CD8-positive, alpha-beta memory T cell (primary cell): Measurements from ENCODE around the gene GMNC. TPM values are rescaled to one million over a fixed set of nuclear protein-coding genes. Genes with fewer than 3 reads are reported as not detected.
"Not testable (repeated sequence)": the region's sequence is repeated elsewhere in the genome, so short reads cannot be mapped to it uniquely, and the experiment has no call there.

ENCODE experiments used
- CTCF ChIA-PET: fragments of 350-600 bp; sonication (Branson Sonifier 250); formaldehyde crosslinking; loops from one replicate; lab custom pipeline; 2021; ENCODE audit warnings: antibody characterized with exemption; lab: Charles Lee
- POLR2A ChIA-PET: fragments of 350-600 bp; sonication (Branson Sonifier 250); formaldehyde crosslinking; loops from one replicate; lab custom pipeline; 2021; ENCODE audit warnings: antibody characterized with exemption; lab: Charles Lee
- DNase-seq, 5 donors: peaks; one replicate each; pipeline versions ENCODE4 v3.0.0 to v3.0.0-alpha.2; 2020 to 2022; ENCODE audit warnings: mixed read lengths in 1 of 5
- H3K27ac ChIP-seq: one replicate; pipeline ENCODE4 v1.7.0; 2013; ENCODE audit warnings: low read depth, mild to moderate bottlenecking, low read length, moderate library complexity
- H3K27me3 ChIP-seq: 2 replicates; pipeline ENCODE4 v1.7.0; 2013; ENCODE audit warnings: low read length, mild to moderate bottlenecking; ENCODE audit not compliant: insufficient read depth, poor library complexity, severe bottlenecking
- H3K36me3 ChIP-seq: 2 replicates; pipeline ENCODE4 v1.7.0; 2013; ENCODE audit warnings: mild to moderate bottlenecking, low read length, moderate library complexity; ENCODE audit not compliant: insufficient read depth
- H3K4me1 ChIP-seq: 2 replicates; pipeline ENCODE4 v1.7.0; 2013; ENCODE audit warnings: mild to moderate bottlenecking, low read length, moderate library complexity; ENCODE audit not compliant: insufficient read depth
- H3K4me3 ChIP-seq: 2 replicates; pipeline ENCODE4 v1.7.0; 2013; ENCODE audit warnings: mild to moderate bottlenecking, low read length
- H3K9me3 ChIP-seq: 2 replicates; pipeline ENCODE4 v1.7.0; 2013; ENCODE audit warnings: mild to moderate bottlenecking, low read length
- H3K27ac Mint-ChIP-seq, 8 donors: one replicate each; pipeline ENCODE4 v1.8.0; 2020 to 2021; ENCODE audit warnings: mixed read lengths in 8 of 8, mild to moderate bottlenecking in 6 of 8, inconsistent platforms in 3 of 8, moderate library complexity in 3 of 8
- H3K27me3 Mint-ChIP-seq, 2 donors: one replicate each; pipeline ENCODE4 v1.8.0; 2020 to 2021; ENCODE audit warnings: mixed read lengths in 2 of 2, mild to moderate bottlenecking in 1 of 2, moderate library complexity in 1 of 2
- H3K36me3 Mint-ChIP-seq, 3 donors: one replicate each; pipeline ENCODE4 v1.8.0; 2020 to 2021; ENCODE audit warnings: mixed read lengths in 3 of 3, inconsistent platforms in 1 of 3, mild to moderate bottlenecking in 1 of 3
- H3K4me1 Mint-ChIP-seq, 3 donors: one replicate each; pipeline ENCODE4 v1.8.0; 2020 to 2021; ENCODE audit warnings: mixed read lengths in 3 of 3, inconsistent platforms in 1 of 3, mild to moderate bottlenecking in 1 of 3
- H3K4me3 Mint-ChIP-seq, 7 donors: one replicate each; pipeline ENCODE4 v1.8.0; 2020 to 2021; ENCODE audit warnings: mixed read lengths in 7 of 7, mild to moderate bottlenecking in 6 of 7, moderate library complexity in 4 of 7, inconsistent platforms in 2 of 7
- H3K9me3 Mint-ChIP-seq, 5 donors: one replicate each; pipeline ENCODE4 v1.8.0; 2020 to 2022; ENCODE audit warnings: mixed read lengths in 5 of 5, mild to moderate bottlenecking in 3 of 5, moderate library complexity in 2 of 5, inconsistent platforms in 1 of 5
- polyA plus RNA-seq: library from polyadenylated mRNA; unstranded; fragments of 300-500 nt; fragmentation: Illumina TruSeq; gene quantifications from one replicate; pipeline ENCODE4 v1.2.3, GENCODE V29; 2021
- total RNA-seq, 2 experiments: library from RNA; stranded (reverse); gene quantifications; one replicate each; pipeline ENCODE4 v1.2.3, GENCODE V29; 2021

The GMNC gene
- total and polyA plus RNA-seq, 3 experiments from 2014 or later, result not detected

DNA sequence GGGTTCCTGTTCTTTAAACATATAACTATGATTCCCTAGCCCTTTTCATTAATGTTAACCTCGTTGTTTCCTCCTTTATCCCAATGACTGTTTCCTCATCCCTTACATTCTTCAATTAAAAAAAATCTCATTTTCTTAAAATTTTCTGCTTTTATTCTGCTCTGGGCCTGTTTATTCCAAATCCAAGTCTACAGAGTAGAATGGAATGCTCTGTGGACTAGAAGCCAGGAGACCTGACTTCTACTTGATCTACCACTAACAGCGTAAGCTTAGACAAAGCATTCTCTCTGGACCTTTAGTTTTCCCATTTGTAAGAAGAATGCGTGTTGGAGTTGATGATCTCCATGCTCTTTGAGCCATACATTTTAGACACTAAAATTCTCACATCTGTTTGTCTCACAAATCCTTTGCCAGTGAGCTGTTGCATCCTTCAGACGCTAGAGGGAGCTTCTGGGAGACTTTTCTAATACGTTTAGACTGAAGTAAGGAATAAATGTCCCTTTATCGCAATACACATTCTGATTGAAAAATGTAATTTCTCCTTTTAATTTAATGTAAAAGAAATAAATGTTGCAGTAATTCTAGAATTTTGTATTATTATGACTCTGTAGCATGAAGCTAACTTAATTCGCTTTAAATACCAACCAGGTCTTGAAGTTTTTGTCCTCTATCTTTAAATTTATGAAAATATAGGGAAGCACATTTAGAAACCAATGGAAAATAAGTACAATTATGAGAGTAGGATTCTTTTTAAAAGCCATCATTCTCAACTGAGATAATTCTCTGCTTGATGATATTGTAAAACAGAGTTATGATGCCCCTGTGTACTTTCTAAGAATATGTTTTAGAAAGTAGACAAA is 21.7 kb upstream of the GMNC start:
- no peak overlapping the region for H3K27ac Mint-ChIP-seq
- H3K9me3 Mint-ChIP-seq, result peaks cover 0 to 2% (median 0%) of the 10 kb centered on the region in 5 donors
- H3K4me1 Mint-ChIP-seq, result no peaks in the 10 kb centered on the region
- CTCF ChIA-PET, result no interaction called here
- no peaks in the 10 kb centered on the region for H3K27me3 Mint-ChIP-seq
- POLR2A ChIA-PET, result no interaction called here
- DNase-seq, result no peak
- Histone ChIP-seq H3K27ac (no peak overlapping the region), H3K4me1 (no peaks in the 10 kb centered on the region), H3K36me3 (no peaks in the 10 kb centered on the region), H3K4me3 (no peak overlapping the region), H3K9me3 (no peaks in the 10 kb centered on the region), H3K27me3 (no peaks in the 10 kb centered on the region)
- no peaks in the 10 kb centered on the region for H3K36me3 Mint-ChIP-seq
- H3K4me3 Mint-ChIP-seq, result no peak overlapping the region

GRCh38 chr3:190883141-190883540 is 20.6 kb upstream of the GMNC start:
- H3K4me1 Mint-ChIP-seq, result no peaks in the 10 kb centered on the region
- Histone ChIP-seq H3K9me3 (no peaks in the 10 kb centered on the region), H3K27me3 (no peaks in the 10 kb centered on the region), H3K27ac (no peak overlapping the region), H3K36me3 (no peaks in the 10 kb centered on the region), H3K4me1 (no peaks in the 10 kb centered on the region), H3K4me3 (no peak overlapping the region)
- DNase-seq, result no peak
- peaks cover 0 to 2% (median 0%) of the 10 kb centered on the region in 5 donors for H3K9me3 Mint-ChIP-seq
- no peak overlapping the region for H3K4me3 Mint-ChIP-seq
- ChIA-PET POLR2A (no interaction called here), CTCF (no interaction called here)
- no peak overlapping the region for H3K27ac Mint-ChIP-seq
- no peaks in the 10 kb centered on the region for H3K27me3 Mint-ChIP-seq
- no peaks in the 10 kb centered on the region for H3K36me3 Mint-ChIP-seq

GRCh38 chr3:190877925-190878324 is 15.4 kb upstream of the GMNC start:
- H3K4me3 Mint-ChIP-seq, result no peak overlapping the region
- no peaks in the 10 kb centered on the region for H3K27me3 Mint-ChIP-seq
- no peaks in the 10 kb centered on the region for H3K9me3 ChIP-seq
- POLR2A ChIA-PET, result no interaction called here
- no peak overlapping the region for H3K4me3 ChIP-seq
- H3K27me3 ChIP-seq, result no peaks in the 10 kb centered on the region
- no peak overlapping the region for H3K27ac Mint-ChIP-seq
- H3K9me3 Mint-ChIP-seq, result no peaks in the 10 kb centered on the region
- H3K4me1 ChIP-seq, result no peaks in the 10 kb centered on the region
- no peak overlapping the region for H3K27ac ChIP-seq
- no peaks in the 10 kb centered on the region for H3K4me1 Mint-ChIP-seq
- DNase-seq, result no peak
- no peaks in the 10 kb centered on the region for H3K36me3 Mint-ChIP-seq
- H3K36me3 ChIP-seq, result no peaks in the 10 kb centered on the region
- CTCF ChIA-PET, result no interaction called here

DNA sequence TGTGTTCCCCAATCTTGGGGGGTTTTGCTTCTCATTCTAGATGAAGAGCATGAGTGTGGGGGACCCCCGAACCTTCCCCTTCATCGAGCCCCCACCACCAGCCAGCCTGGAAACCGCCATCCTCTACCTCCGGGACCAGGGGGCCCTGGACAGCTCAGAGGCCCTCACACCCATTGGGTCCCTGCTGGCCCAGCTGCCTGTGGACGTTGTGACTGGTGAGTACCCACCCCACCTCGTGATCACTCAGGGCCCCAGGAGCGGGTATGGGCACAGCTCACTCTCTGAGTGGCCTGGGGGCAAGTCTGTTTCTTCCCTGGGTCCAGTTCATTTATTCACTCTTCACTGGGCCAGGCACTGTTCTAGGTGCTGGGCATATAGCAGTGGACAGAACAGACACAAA is 13.9 kb upstream of the GMNC start:
- H3K9me3 Mint-ChIP-seq, CTCF ChIA-PET, H3K4me3 Mint-ChIP-seq, H3K4me1 Mint-ChIP-seq, H3K9me3 ChIP-seq, H3K27me3 Mint-ChIP-seq, H3K36me3 Mint-ChIP-seq, H3K27me3 ChIP-seq, DNase-seq, POLR2A ChIA-PET, H3K27ac Mint-ChIP-seq, H3K4me3 ChIP-seq, H3K27ac ChIP-seq, H3K36me3 ChIP-seq, H3K4me1 ChIP-seq: not testable (repeated sequence)

GRCh38 chr3:190875061-190875460 is 12.6 kb upstream of the GMNC start:
- H3K4me3 Mint-ChIP-seq, H3K36me3 ChIP-seq, H3K4me1 ChIP-seq, H3K36me3 Mint-ChIP-seq, DNase-seq, H3K4me1 Mint-ChIP-seq, POLR2A ChIA-PET, CTCF ChIA-PET, H3K9me3 Mint-ChIP-seq, H3K27ac Mint-ChIP-seq, H3K27ac ChIP-seq, H3K27me3 ChIP-seq, H3K27me3 Mint-ChIP-seq, H3K9me3 ChIP-seq, H3K4me3 ChIP-seq: not testable (repeated sequence)

DNA sequence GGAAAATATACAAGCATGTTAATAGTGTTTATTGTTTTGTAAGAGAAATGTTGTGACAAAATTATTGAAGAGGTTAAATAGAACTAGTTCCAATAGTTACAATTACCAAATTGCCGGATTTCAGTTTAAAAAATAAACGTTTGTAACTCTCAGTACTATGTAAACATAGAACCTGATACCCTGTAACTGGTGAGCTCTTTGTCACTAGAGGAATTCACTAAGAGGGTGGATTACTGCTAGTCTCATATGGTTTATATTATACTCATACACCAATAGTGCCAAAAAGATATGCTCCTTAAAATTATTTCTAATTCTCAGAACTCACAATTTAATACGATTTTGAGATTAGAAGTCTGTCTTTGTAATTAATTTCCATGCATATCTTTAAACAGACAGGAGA is 7.6 kb upstream of the GMNC start:
- no peaks in the 10 kb centered on the region for H3K9me3 ChIP-seq
- Mint-ChIP-seq H3K4me3 (no peak overlapping the region), H3K36me3 (no peaks in the 10 kb centered on the region), H3K9me3 (peaks cover 0 to 2% (median 0%) of the 10 kb centered on the region in 5 donors), H3K4me1 (no peaks in the 10 kb centered on the region), H3K27ac (no peak overlapping the region), H3K27me3 (peaks cover 1 to 9% of the 10 kb centered on the region in 2 donors)
- H3K36me3 ChIP-seq, result no peaks in the 10 kb centered on the region
- no peak for DNase-seq
- ChIA-PET CTCF (no interaction called here), POLR2A (no interaction called here)
- H3K27ac ChIP-seq, result no peak overlapping the region
- no peaks in the 10 kb centered on the region for H3K4me1 ChIP-seq
- H3K27me3 ChIP-seq, result no peaks in the 10 kb centered on the region
- no peak overlapping the region for H3K4me3 ChIP-seq

GRCh38 chr3:190867071-190867470 is 4.6 kb upstream of the GMNC start:
- no peak overlapping the region for H3K4me3 Mint-ChIP-seq
- Histone ChIP-seq H3K27me3 (no peaks in the 10 kb centered on the region), H3K9me3 (no peaks in the 10 kb centered on the region), H3K27ac (no peak overlapping the region), H3K4me1 (no peaks in the 10 kb centered on the region), H3K36me3 (no peaks in the 10 kb centered on the region), H3K4me3 (no peak overlapping the region)
- H3K36me3 Mint-ChIP-seq, result no peaks in the 10 kb centered on the region
- H3K27me3 Mint-ChIP-seq, result peaks cover 7 to 28% of the 10 kb centered on the region in 2 donors
- peaks cover 0 to 6% (median 2%) of the 10 kb centered on the region in 5 donors for H3K9me3 Mint-ChIP-seq
- CTCF ChIA-PET, result no interaction called here
- no peak for DNase-seq
- H3K27ac Mint-ChIP-seq, result no peak overlapping the region
- POLR2A ChIA-PET, result no interaction called here
- peaks cover 4 to 13% (median 7%) of the 10 kb centered on the region in 3 donors for H3K4me1 Mint-ChIP-seq

DNA sequence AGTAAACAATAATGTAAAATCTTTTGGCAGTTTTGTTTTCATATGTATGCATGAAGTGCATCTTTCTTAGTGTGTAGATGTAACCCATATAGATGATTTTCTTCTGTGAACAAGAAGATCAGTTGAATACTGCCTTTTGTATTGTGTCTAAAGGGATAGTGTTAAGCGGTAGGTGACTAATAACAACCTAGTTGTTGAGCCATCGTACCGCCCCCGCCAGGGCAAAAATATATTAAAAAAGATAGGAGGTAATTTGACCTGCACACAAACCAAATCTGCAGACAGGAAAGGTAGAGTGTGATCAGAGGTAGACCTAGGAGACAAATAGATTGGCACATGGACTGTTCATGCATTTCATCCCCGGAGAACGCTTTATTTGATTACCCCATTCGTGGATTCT is 3.3 kb upstream of the GMNC start:
- H3K27me3 ChIP-seq, result no peaks in the 10 kb centered on the region
- H3K9me3 ChIP-seq, result no peaks in the 10 kb centered on the region
- Mint-ChIP-seq H3K4me1 (peaks cover 4 to 14% (median 9%) of the 10 kb centered on the region in 3 donors), H3K27me3 (peaks cover 11 to 38% of the 10 kb centered on the region in 2 donors), H3K9me3 (peaks cover 0 to 7% (median 3%) of the 10 kb centered on the region in 5 donors), H3K36me3 (peaks cover 0 to 3% (median 0%) of the 10 kb centered on the region in 3 donors), H3K27ac (no peak overlapping the region), H3K4me3 (no peak overlapping the region)
- H3K27ac ChIP-seq, result no peak overlapping the region
- CTCF ChIA-PET, result no interaction called here
- H3K4me3 ChIP-seq, result no peak overlapping the region
- H3K36me3 ChIP-seq, result no peaks in the 10 kb centered on the region
- no peak for DNase-seq
- POLR2A ChIA-PET, result no interaction called here
- no peaks in the 10 kb centered on the region for H3K4me1 ChIP-seq
